ENCODE data around the gene FER1L5. TPM values are rescaled to one million over a fixed set of nuclear protein-coding genes. Genes with fewer than 3 reads are reported as not detected.
A peak's percentile ranks its signal among the peaks of the same experiment; 100 is the strongest.

FER1L5 gene
- polyA plus RNA-seq, 3 donors from 2014 or later, result not detected

DNA sequence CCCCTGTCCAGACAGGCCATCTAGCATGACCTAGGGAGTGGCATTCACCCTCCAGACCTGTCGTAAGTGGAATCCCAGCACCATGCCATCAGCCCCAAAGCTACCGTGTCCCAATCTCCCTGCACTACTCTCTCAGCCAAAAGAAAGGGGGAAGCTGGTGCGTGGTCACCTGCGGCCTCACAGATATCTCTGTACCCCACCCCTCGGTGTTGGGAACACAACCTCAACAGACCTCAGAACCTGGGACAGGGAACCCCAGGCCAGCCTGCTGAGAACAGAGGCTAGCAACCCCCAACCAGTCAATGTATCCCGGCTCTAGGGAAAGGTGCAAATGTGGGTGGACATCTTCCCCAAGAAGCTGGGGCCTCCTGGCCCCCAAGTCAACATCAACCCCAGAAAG, 59.1 kb downstream of the FER1L5 start:
- DNase-seq, result no peak
- Mint-ChIP-seq H3K36me3 (peaks cover 4 to 25% (median 16%) of the 10 kb centered on the region in 3 donors), H3K27ac (no peak overlapping the region), H3K27me3 (ENCODE audit: low read depth in 3 of 3) (peaks cover 0 to 1% (median 0%) of the 10 kb centered on the region in 3 donors), H3K9me3 (no peaks in the 10 kb centered on the region), H3K4me1 (no peaks in the 10 kb centered on the region), H3K4me3 (no peak overlapping the region)

DNA sequence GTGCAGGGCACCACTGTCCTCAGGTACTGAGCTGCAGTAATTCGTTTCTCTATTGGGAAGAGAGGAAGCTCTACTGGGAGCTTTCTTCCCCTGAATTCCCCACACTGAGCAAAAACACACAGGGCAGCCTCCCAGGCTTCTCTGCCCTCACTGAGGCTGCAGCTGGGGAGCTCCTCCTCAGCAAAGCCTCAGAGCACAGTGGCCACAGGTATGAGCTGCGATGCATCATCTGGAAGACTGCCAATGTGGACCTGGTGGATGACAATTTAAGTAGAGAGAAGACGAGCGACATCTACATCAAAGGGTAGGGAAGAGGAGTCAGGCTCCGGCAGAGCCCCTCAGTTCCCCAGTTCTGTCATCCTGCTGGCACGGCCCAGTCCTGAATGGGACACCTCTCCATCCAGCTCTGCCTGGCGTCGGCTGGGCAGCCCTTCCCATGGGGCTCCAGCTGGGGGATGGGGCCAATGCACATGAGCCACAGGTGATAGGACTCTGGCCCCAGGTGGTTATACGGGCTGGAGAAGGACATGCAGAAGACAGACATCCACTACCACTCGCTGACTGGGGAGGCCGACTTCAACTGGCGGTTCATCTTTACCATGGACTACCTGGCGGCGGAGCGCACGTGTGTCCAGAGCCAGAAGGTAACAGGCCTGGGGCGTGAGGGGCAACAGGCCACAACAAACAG, 59.7 kb downstream of the FER1L5 start:
- H3K9me3 Mint-ChIP-seq, result no peaks in the 10 kb centered on the region
- no peak for DNase-seq
- H3K27me3 Mint-ChIP-seq (ENCODE audit: low read depth in 3 of 3), result peaks cover 0 to 1% (median 0%) of the 10 kb centered on the region in 3 donors
- H3K4me1 Mint-ChIP-seq, result no peaks in the 10 kb centered on the region
- no peak overlapping the region for H3K4me3 Mint-ChIP-seq
- no peak overlapping the region for H3K27ac Mint-ChIP-seq
- H3K36me3 Mint-ChIP-seq, result peaks cover 8 to 29% (median 22%) of the 10 kb centered on the region in 3 donors

DNA sequence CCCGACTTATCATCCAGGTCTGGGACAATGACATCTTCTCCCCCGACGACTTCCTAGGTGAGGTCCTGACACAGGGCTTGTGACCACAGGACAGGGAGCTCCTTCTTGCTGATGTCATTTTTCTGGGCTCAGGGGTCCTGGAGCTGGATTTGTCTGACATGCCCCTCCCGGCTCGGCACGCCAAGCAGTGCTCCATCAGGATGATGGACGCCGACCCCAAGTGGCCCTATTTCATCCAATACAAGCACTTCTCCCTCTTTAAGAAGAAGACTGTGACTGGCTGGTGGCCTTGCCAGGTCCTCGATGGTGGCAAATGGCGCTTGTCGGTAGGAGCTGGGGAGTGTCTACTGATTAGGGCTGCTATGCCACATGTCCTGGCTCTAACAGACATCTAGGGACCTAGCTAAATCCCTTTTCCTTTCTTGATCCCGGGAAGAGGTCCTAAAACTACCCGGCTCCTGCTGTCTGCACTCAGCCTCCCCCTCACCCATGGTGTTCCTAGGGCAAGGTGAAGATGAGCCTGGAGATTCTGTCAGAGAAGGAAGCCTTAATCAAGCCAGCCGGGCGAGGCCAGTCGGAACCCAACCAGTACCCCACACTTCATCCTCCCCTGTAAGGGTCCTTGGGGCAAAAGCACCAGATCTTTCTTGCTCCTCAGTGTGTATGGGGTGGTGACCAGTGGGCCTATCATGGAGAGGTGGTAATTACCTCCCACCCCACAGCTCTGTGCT, 60.6 kb downstream of the FER1L5 start:
- H3K4me3 Mint-ChIP-seq, result no peak overlapping the region
- no peak for DNase-seq
- peaks cover 8 to 37% (median 25%) of the 10 kb centered on the region in 3 donors for H3K36me3 Mint-ChIP-seq
- peaks cover 0 to 1% (median 0%) of the 10 kb centered on the region in 3 donors for H3K27me3 Mint-ChIP-seq (ENCODE audit: low read depth in 3 of 3)
- no peaks in the 10 kb centered on the region for H3K4me1 Mint-ChIP-seq
- no peaks in the 10 kb centered on the region for H3K9me3 Mint-ChIP-seq
- no peak overlapping the region for H3K27ac Mint-ChIP-seq

DNA sequence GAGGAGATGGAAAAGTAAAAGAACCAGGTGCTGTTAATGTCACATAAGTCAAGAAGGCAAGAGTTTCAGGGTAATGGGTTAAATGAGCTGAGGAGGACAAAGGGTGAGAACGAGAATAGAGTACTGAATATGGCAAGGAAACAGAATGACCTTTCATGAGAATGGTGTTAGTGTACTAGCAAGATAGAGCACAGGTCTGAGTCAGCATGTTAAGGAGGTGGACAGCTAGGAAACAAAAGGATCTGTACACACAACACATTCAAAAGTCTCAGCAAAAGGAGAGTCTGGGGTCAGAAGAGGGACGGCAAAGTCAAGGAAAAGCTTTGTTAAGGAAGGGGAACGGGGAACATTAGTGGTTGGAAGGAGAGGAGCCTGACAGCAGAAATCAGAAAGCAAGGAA, 68.4 kb downstream of the FER1L5 start:
- no peaks in the 10 kb centered on the region for H3K9me3 Mint-ChIP-seq
- H3K36me3 Mint-ChIP-seq, result peaks cover 16 to 51% (median 40%) of the 10 kb centered on the region in 3 donors
- no peak overlapping the region for H3K4me3 Mint-ChIP-seq
- peak overlapping the region in 1 of 6 donors; percentile 31 for H3K27ac Mint-ChIP-seq
- no peak for DNase-seq
- no peaks in the 10 kb centered on the region for H3K4me1 Mint-ChIP-seq
- peaks cover 0 to 3% (median 0%) of the 10 kb centered on the region in 3 donors for H3K27me3 Mint-ChIP-seq (ENCODE audit: low read depth in 3 of 3)

DNA sequence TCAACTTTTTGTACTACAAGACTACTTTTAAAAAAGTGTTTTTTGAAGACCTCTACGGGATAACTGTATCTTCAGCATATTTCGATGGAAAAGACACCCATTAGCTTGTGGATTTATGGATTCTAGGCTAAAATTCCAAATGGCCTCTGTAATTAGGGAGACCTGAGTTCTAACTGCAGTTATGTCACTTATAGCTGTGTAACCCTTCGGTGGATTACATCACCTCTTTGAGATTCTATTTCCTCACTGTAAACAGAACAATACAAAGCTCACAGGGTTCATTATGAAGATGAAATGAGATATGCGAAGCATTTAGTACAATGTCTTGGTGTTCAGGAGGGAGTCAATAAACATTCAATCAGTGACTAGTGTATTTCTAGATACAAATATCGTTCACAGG, 73.1 kb downstream of the FER1L5 start:
- H3K27me3 Mint-ChIP-seq (ENCODE audit: low read depth in 3 of 3), result peaks cover 0 to 3% (median 0%) of the 10 kb centered on the region in 3 donors
- no peaks in the 10 kb centered on the region for H3K4me1 Mint-ChIP-seq
- no peak overlapping the region for H3K27ac Mint-ChIP-seq
- no peak overlapping the region for H3K4me3 Mint-ChIP-seq
- no peak for DNase-seq
- no peaks in the 10 kb centered on the region for H3K9me3 Mint-ChIP-seq
- H3K36me3 Mint-ChIP-seq, result peaks cover 14 to 27% (median 15%) of the 10 kb centered on the region in 3 donors

DNA sequence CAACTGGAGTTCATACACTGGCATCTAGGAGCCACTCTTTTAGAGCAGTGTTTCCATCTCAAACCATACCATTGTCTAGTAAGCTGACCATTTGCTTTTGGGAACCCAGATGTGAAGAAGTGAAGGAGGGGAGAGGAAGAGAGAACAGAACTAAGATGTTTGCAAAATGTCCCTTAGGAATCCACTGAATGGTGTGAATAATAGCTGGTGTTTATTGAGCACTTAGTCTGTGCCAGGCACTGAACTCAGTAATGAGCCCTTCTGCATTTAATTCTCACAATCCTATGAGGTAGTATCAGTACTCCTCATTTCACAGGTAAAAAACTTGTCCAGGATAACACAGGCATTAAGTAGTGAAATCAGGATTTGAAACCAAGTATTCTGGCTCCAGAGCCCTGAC, 73.8 kb downstream of the FER1L5 start:
- no peak overlapping the region for H3K27ac Mint-ChIP-seq
- H3K36me3 Mint-ChIP-seq, result peaks cover 7 to 19% (median 9%) of the 10 kb centered on the region in 3 donors
- no peak for DNase-seq

DNA sequence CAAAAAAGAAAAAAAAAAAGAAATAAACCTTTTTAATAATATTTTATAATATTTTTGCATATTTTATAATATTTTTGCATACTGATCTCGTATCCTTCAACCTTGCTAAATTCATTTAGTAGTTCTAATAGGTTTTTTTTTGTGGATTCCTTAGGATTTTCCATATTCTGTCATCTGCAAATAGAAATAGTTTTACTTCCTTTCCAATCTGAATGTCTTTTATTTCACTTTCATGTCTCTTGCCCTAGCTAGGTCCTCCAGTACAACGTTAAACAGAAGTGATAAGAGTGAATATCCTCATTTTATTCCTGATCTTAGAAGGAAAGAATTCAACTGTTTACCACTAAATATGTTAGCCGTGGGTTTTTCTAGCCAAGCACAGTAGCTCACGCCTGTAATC, 83.6 kb downstream of the FER1L5 start:
- H3K27ac Mint-ChIP-seq, result no peak overlapping the region
- H3K36me3 Mint-ChIP-seq, result peaks cover 10 to 25% (median 15%) of the 10 kb centered on the region in 3 donors
- no peaks in the 10 kb centered on the region for H3K4me1 Mint-ChIP-seq
- no peak for DNase-seq
- no peaks in the 10 kb centered on the region for H3K27me3 Mint-ChIP-seq (ENCODE audit: low read depth in 3 of 3)
- H3K9me3 Mint-ChIP-seq, result no peaks in the 10 kb centered on the region
- no peak overlapping the region for H3K4me3 Mint-ChIP-seq

More for the DNA sequence above, 73.8 kb downstream of the FER1L5 start:
- H3K4me1 Mint-ChIP-seq, result no peaks in the 10 kb centered on the region
- no peaks in the 10 kb centered on the region for H3K9me3 Mint-ChIP-seq
- no peak overlapping the region for H3K4me3 Mint-ChIP-seq
- H3K27me3 Mint-ChIP-seq (ENCODE audit: low read depth in 3 of 3), result peaks cover 0 to 2% (median 0%) of the 10 kb centered on the region in 3 donors

DNA sequence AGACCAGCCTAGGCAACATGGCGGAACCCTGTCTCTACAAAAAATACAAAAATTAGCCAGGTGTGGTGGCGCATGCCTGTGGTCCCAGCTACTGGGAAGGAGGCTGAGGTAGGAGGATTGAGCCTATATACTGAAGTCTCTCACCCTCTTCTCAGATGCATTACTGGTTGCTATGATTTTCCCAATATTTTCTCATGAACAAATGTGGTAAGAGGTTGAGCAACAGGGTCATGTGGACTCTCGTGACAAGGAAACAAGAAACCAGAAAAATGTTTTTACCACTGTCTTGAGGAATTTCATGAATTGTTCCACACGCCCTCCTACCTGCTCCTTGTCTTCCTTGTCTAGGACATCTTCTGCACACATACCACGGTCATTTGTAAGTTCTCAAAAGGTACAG, 84.9 kb downstream of the FER1L5 start:
- Mint-ChIP-seq H3K4me3 (no peak overlapping the region), H3K36me3 (peaks cover 10 to 28% (median 15%) of the 10 kb centered on the region in 3 donors), H3K27ac (no peak overlapping the region), H3K27me3 (ENCODE audit: low read depth in 3 of 3) (no peaks in the 10 kb centered on the region), H3K4me1 (no peaks in the 10 kb centered on the region), H3K9me3 (no peaks in the 10 kb centered on the region)
- DNase-seq, result no peak

DNA sequence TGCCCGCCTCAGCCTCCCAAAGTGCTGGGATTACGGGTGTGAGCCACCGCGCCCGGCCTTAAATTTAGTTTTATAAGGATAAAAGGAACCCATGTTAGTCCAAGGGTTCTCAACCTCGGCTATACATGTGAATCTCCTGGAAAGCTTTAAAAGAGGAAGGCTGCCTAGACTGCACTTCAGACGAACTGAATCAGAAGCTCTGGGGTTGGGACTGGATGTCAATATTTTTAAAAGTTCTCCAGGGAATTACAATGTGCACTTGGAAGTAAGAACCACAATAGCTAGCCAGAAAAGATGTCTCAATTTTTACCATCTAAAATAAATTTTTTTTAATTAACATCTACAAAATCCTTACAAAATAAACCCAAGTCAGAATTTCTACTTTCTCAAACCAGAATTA, 87.2 kb downstream of the FER1L5 start:
- Mint-ChIP-seq H3K9me3 (no peaks in the 10 kb centered on the region), H3K36me3 (peaks cover 20 to 43% (median 26%) of the 10 kb centered on the region in 3 donors), H3K4me1 (no peaks in the 10 kb centered on the region), H3K27me3 (ENCODE audit: low read depth in 3 of 3) (no peaks in the 10 kb centered on the region), H3K4me3 (no peak overlapping the region), H3K27ac (no peak overlapping the region)
- no peak for DNase-seq

DNA sequence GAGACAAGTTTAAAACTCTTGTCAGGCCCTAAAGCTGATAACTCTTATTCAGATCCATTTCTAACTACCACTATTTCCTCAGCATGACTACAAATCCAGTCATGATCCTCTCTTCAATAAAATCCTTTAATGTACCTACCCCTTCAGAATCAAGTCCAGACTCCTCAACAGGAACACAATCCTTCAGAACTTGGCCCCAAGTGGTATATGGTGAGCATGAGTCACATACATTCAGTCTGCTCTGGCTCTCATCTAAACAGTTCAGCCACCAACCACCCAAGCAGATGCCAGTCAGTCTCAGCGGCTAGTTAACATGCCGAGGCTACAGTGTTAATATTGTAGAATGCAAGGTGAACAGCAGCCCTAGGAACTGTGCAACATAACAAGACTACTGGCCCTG, 87.6 kb downstream of the FER1L5 start:
- H3K4me1 Mint-ChIP-seq, result no peaks in the 10 kb centered on the region
- H3K27ac Mint-ChIP-seq, result peak overlapping the region in 1 of 6 donors; percentile 6
- no peak overlapping the region for H3K4me3 Mint-ChIP-seq
- H3K9me3 Mint-ChIP-seq, result no peaks in the 10 kb centered on the region
- H3K27me3 Mint-ChIP-seq (ENCODE audit: low read depth in 3 of 3), result no peaks in the 10 kb centered on the region
- no peak for DNase-seq
- H3K36me3 Mint-ChIP-seq, result peaks cover 20 to 46% (median 30%) of the 10 kb centered on the region in 3 donors

DNA sequence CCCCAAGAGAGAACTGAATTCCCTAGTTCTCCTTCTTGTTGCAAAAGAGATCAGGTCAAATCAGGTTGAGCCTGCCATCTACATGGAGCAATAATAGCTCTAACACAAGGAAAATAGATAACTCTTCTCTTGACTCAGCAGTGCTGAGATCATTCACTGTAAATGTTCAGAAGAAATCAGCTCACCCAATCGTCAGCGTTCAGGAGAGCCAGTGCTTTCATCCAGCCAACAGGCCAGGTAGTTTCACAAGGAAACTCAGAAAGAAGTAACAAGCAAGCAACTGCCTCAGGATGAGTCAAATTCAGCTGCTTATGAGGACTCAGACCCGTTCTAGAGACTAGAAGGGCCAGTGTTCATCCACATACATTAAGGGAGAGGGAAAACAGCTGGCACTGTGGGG, 91.4 kb downstream of the FER1L5 start:
- Mint-ChIP-seq H3K36me3 (peaks cover 9 to 36% (median 29%) of the 10 kb centered on the region in 3 donors), H3K9me3 (no peaks in the 10 kb centered on the region), H3K4me3 (no peak overlapping the region), H3K27ac (no peak overlapping the region), H3K4me1 (peaks cover 5 to 11% of the 10 kb centered on the region in 2 donors), H3K27me3 (ENCODE audit: low read depth in 3 of 3) (no peaks in the 10 kb centered on the region)
- no peak for DNase-seq

DNA sequence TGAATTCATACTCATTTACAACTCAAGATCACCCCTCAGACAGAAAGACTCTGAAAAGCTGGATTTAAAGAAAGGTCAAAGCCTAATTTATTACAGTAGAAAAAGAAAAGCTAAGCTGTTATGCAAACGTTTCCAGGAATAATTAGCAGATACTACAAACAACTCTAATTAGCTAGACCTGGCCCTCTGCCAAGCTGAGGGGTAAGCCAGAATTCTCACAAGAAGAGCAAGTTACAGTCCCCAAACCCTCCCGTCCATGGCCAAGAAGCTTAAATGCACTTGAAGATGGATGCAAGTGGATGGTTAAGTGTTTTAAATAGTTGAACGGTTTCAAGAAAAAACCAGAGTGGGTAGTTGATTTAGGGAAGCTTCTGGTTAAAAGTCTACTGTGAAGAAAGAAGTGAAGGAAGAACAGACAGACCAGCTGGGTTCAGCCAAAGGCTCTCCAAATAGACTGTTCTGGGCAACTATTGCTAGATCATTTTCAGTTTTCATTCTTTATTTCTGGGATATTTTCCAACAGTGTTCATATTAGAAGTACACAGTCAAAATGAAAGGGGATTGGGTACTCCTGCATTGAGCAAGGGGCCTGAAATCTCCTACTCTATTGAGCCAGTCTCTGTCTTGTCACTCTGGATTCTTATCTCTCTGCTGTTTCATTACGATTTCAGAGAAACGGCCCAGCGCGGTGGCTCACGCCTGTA, 92.5 kb downstream of the FER1L5 start:
- H3K27ac Mint-ChIP-seq, result no peak overlapping the region
- no peak overlapping the region for H3K4me3 Mint-ChIP-seq
- peaks cover 16 to 22% of the 10 kb centered on the region in 2 donors for H3K4me1 Mint-ChIP-seq
- no peaks in the 10 kb centered on the region for H3K9me3 Mint-ChIP-seq
- peaks cover 0 to 3% (median 0%) of the 10 kb centered on the region in 3 donors for H3K27me3 Mint-ChIP-seq (ENCODE audit: low read depth in 3 of 3)
- DNase-seq, result no peak
- H3K36me3 Mint-ChIP-seq, result peaks cover 9 to 35% (median 29%) of the 10 kb centered on the region in 3 donors

DNA sequence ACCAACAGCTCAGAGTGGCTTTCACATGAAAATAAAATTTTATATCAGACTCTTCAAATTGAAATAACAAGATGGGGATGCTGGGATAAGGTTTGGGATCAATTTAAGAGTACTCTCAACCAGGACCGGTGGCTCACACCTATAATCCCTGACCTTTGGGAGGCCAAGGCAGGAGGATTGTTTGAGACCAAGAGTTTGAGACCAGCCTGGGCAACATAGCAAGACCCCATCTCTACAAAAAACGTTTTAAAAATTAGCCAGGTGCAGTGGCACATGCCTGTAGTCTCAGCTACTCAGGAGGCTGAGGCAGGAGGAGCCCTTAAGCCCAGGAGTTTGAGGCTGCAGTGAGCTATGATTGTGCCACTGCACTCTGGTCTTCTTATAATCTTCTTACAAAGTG, 94.7 kb downstream of the FER1L5 start:
- Mint-ChIP-seq H3K4me3 (no peak overlapping the region), H3K9me3 (no peaks in the 10 kb centered on the region), H3K36me3 (peaks cover 4 to 25% (median 21%) of the 10 kb centered on the region in 3 donors), H3K27ac (no peak overlapping the region), H3K4me1 (peaks cover 26 to 42% of the 10 kb centered on the region in 2 donors), H3K27me3 (ENCODE audit: low read depth in 3 of 3) (peaks cover 0 to 4% (median 0%) of the 10 kb centered on the region in 3 donors)
- DNase-seq, result no peak

DNA sequence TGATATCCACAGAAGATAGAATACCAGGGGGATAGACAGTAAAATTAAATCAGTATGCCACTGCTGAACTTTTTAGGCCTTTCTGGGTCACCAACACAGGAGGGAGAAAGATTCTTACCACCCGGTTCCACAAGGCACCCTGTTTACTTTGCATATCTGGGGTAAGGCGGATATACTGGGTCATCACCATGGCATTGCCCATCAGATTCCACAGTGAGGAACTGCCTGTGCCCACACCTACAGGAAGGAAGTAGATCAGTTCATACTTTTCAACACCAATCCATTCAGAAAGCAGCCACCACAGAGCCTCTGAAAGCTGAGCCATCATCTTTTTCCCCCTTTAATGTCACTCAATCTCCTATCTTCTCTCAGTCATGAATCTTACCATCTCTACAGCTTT, 95.3 kb downstream of the FER1L5 start:
- no peaks in the 10 kb centered on the region for H3K9me3 Mint-ChIP-seq
- peaks cover 26 to 42% of the 10 kb centered on the region in 2 donors for H3K4me1 Mint-ChIP-seq
- DNase-seq, result no peak
- peaks cover 4 to 24% (median 19%) of the 10 kb centered on the region in 3 donors for H3K36me3 Mint-ChIP-seq
- peak overlapping the region in 3 of 5 donors; percentile 36 to 41 (median 40) for H3K4me3 Mint-ChIP-seq
- H3K27ac Mint-ChIP-seq, result peak overlapping the region in 2 of 6 donors; percentile 1 to 5
- H3K27me3 Mint-ChIP-seq (ENCODE audit: low read depth in 3 of 3), result peaks cover 0 to 4% (median 0%) of the 10 kb centered on the region in 3 donors
